Trophoblast cell (in vitro differentiated cells and primary cell): ENCODE results near the gene VPS51.

Experiments used
- DNase-seq, 2 donors: peaks; one replicate each; pipeline ENCODE4 v3.0.0-alpha.2; 2016
- H2AFZ ChIP-seq: 2 replicates; pipeline ENCODE4 v1.6.1; 2013; ENCODE audit warnings: low read length, moderate library complexity, mild to moderate bottlenecking; ENCODE audit not compliant: insufficient read depth, poor library complexity
- H2AK5ac ChIP-seq: 2 replicates; pipeline ENCODE4 v1.6.1; 2013; ENCODE audit warnings: mild to moderate bottlenecking, low read length
- H2BK120ac ChIP-seq: 2 replicates; pipeline ENCODE4 v1.6.1; 2013; ENCODE audit warnings: low read length, mild to moderate bottlenecking, moderate library complexity; ENCODE audit not compliant: insufficient read depth, poor library complexity
- H2BK12ac ChIP-seq: 2 replicates; pipeline ENCODE4 v1.6.1; 2013; ENCODE audit warnings: mild to moderate bottlenecking, low read length, moderate library complexity
- H2BK5ac ChIP-seq: 2 replicates; pipeline ENCODE4 v1.6.1; 2013; ENCODE audit warnings: low read length, low read depth, moderate library complexity, mild to moderate bottlenecking; ENCODE audit not compliant: poor library complexity
- H3K14ac ChIP-seq: 2 replicates; pipeline ENCODE4 v1.6.1; 2013; ENCODE audit warnings: mild to moderate bottlenecking, low read length
- H3K18ac ChIP-seq: 2 replicates; pipeline ENCODE4 v1.6.1; 2013; ENCODE audit warnings: mild to moderate bottlenecking, low read length
- H3K23ac ChIP-seq: 2 replicates; pipeline ENCODE4 v1.6.1; 2013; ENCODE audit warnings: low read length
- H3K27ac ChIP-seq: 2 replicates; pipeline ENCODE4 v1.5.1; 2013; ENCODE audit warnings: low read depth, mild to moderate bottlenecking, inconsistent platforms, low read length, moderate library complexity
- H3K27me3 ChIP-seq: 2 replicates; pipeline ENCODE4 v1.6.1; 2013; ENCODE audit warnings: inconsistent platforms, mild to moderate bottlenecking, low read length, moderate library complexity; ENCODE audit not compliant: insufficient read depth
- H3K36me3 ChIP-seq, 2 experiments: 1 replicate in 1 of 2; 2 replicates in 1 of 2; pipeline ENCODE4 v1.6.1; 2013; ENCODE audit warnings: low read length in 2 of 2, mild to moderate bottlenecking in 2 of 2, moderate library complexity in 1 of 2; ENCODE audit not compliant: insufficient read depth in 2 of 2, control insufficient read depth in 1 of 2
- H3K4ac ChIP-seq: 2 replicates; pipeline ENCODE4 v1.6.1; 2013; ENCODE audit warnings: low read depth, mild to moderate bottlenecking, low read length, moderate library complexity
- H3K4me1 ChIP-seq, 2 experiments: 1 replicate in 1 of 2; 2 replicates in 1 of 2; pipeline ENCODE4 v1.6.1; 2013; ENCODE audit warnings: low read length in 2 of 2, mild to moderate bottlenecking in 2 of 2, moderate library complexity in 1 of 2; ENCODE audit not compliant: insufficient read depth in 2 of 2, control insufficient read depth in 1 of 2
- H3K4me2 ChIP-seq: 2 replicates; pipeline ENCODE4 v1.6.1; 2013; ENCODE audit warnings: inconsistent platforms, mild to moderate bottlenecking, low read length, moderate library complexity
- H3K4me3 ChIP-seq: 2 replicates; pipeline ENCODE4 v1.5.1; 2013; ENCODE audit warnings: mild to moderate bottlenecking, low read depth, low read length, inconsistent platforms
- H3K79me1 ChIP-seq: one replicate; pipeline ENCODE4 v1.6.1; 2013; ENCODE audit warnings: low read length
- H3K79me2 ChIP-seq: 2 replicates; pipeline ENCODE4 v1.6.1; 2013; ENCODE audit warnings: low read length, mild to moderate bottlenecking; ENCODE audit not compliant: control insufficient read depth, insufficient read depth, poor library complexity
- H3K9ac ChIP-seq: 2 replicates; pipeline ENCODE4 v1.6.1; 2013; ENCODE audit warnings: mild to moderate bottlenecking, low read length
- H3K9me3 ChIP-seq: 2 replicates; pipeline ENCODE4 v1.6.1; 2013; ENCODE audit warnings: low read depth, mild to moderate bottlenecking, control low read depth, inconsistent platforms, low read length; ENCODE audit not compliant: insufficient read depth
- H4K12ac ChIP-seq: 2 replicates; pipeline ENCODE4 v1.6.1; 2013; ENCODE audit warnings: low read depth, mild to moderate bottlenecking, low read length, moderate library complexity
- H4K8ac ChIP-seq: 2 replicates; pipeline ENCODE4 v1.6.1; 2013; ENCODE audit warnings: low read depth, mild to moderate bottlenecking, low read length, moderate library complexity
- H4K91ac ChIP-seq: one replicate; pipeline ENCODE4 v1.6.1; 2013; ENCODE audit warnings: low read depth, mild to moderate bottlenecking, low read length, moderate library complexity
- WGBS: extraction: QIAGEN DNeasy Blood & Tissue Kit; methylation state at CpG from one replicate; pipeline ENCODE4 v1.1.7; 2013; ENCODE audit warnings: missing lambda C conversion rate; ENCODE audit not compliant: insufficient read length, insufficient coverage; ENCODE audit errors: extremely low coverage; 5-methylcytosine and 5-hydroxymethylcytosine counted together

Gene VPS51

GRCh38 chr11:65086809-65087208, 9.2 kb upstream of the VPS51 start:
- no CpG with 5 or more reads among the region's 9 CpGs for WGBS
- no peak overlapping the region for H2BK120ac ChIP-seq
- H4K91ac ChIP-seq: no peak overlapping the region
- H3K27me3 ChIP-seq: no peaks in the 10 kb centered on the region
- peaks cover 9% of the 10 kb centered on the region for H3K79me1 ChIP-seq
- no peak overlapping the region for H3K23ac ChIP-seq
- no peak overlapping the region for H2AK5ac ChIP-seq
- no peak overlapping the region for H3K4ac ChIP-seq
- H4K12ac ChIP-seq: no peak overlapping the region
- H3K14ac ChIP-seq: no peak overlapping the region
- no peak overlapping the region for H2BK5ac ChIP-seq
- H3K9ac ChIP-seq: no peak overlapping the region
- H3K4me2 ChIP-seq: no peak overlapping the region
- no peak overlapping the region for H3K4me3 ChIP-seq
- no peak overlapping the region for H3K27ac ChIP-seq
- peaks cover 30 to 49% of the 10 kb centered on the region in 2 experiments for H3K36me3 ChIP-seq
- peaks cover 10 to 11% of the 10 kb centered on the region in 2 experiments for H3K4me1 ChIP-seq
- no peaks in the 10 kb centered on the region for H3K9me3 ChIP-seq
- no peak overlapping the region for H3K18ac ChIP-seq
- DNase-seq: no peak
- H3K79me2 ChIP-seq: peaks cover 12% of the 10 kb centered on the region
- H2BK12ac ChIP-seq: no peak overlapping the region
- H4K8ac ChIP-seq: no peak overlapping the region
- no peak overlapping the region for H2AFZ ChIP-seq

- H3K27me3 ChIP-seq: no peaks in the 10 kb centered on the region
- H4K8ac ChIP-seq: no peak overlapping the region
- H4K91ac ChIP-seq: no peak overlapping the region
- H2BK120ac ChIP-seq: no peak overlapping the region
- no peak overlapping the region for H3K14ac ChIP-seq
- H3K18ac ChIP-seq: no peak overlapping the region
- no peak overlapping the region for H3K4ac ChIP-seq
- H3K23ac ChIP-seq: no peak overlapping the region
- peaks cover 12% of the 10 kb centered on the region for H3K79me2 ChIP-seq
- H2BK12ac ChIP-seq: no peak overlapping the region
- H3K79me1 ChIP-seq: peaks cover 9% of the 10 kb centered on the region
- H3K4me1 ChIP-seq: peaks cover 10 to 11% of the 10 kb centered on the region in 2 experiments
- H3K4me2 ChIP-seq: no peak overlapping the region
- DNase-seq: no peak
- WGBS: no CpG with 5 or more reads among the region's 11 CpGs
- H3K9me3 ChIP-seq: no peaks in the 10 kb centered on the region
- H4K12ac ChIP-seq: no peak overlapping the region
- H3K27ac ChIP-seq: no peak overlapping the region
- H2BK5ac ChIP-seq: no peak overlapping the region
- no peak overlapping the region for H3K9ac ChIP-seq
- H3K4me3 ChIP-seq: no peak overlapping the region
- no peak overlapping the region for H2AFZ ChIP-seq
- peaks cover 30 to 46% of the 10 kb centered on the region in 2 experiments for H3K36me3 ChIP-seq
- H2AK5ac ChIP-seq: no peak overlapping the region
These were observed 8.8 kb upstream of the VPS51 start for GRCh38 chr11:65087216-65087615.

- Histone ChIP-seq H3K9ac (no peak overlapping the region), H3K27ac (no peak overlapping the region), H3K14ac (no peak overlapping the region), H3K27me3 (no peaks in the 10 kb centered on the region), H2BK120ac (no peak overlapping the region), H3K36me3 (peaks cover 30 to 46% of the 10 kb centered on the region in 2 experiments), H4K12ac (no peak overlapping the region), H2AK5ac (no peak overlapping the region), H3K23ac (no peak overlapping the region), H3K9me3 (no peaks in the 10 kb centered on the region), H2AFZ (no peak overlapping the region), H3K4me3 (no peak overlapping the region), H3K18ac (no peak overlapping the region), H4K8ac (no peak overlapping the region), H3K4ac (no peak overlapping the region), H3K79me2 (peaks cover 12% of the 10 kb centered on the region), H2BK12ac (no peak overlapping the region), H3K4me2 (no peak overlapping the region), H2BK5ac (no peak overlapping the region), H3K79me1 (peaks cover 9% of the 10 kb centered on the region), H4K91ac (no peak overlapping the region), H3K4me1 (peaks cover 10 to 11% of the 10 kb centered on the region in 2 experiments)
- no peak for DNase-seq
- no CpG with 5 or more reads among the region's 15 CpGs for WGBS
These were observed 8.2 kb upstream of the VPS51 start for GRCh38 chr11:65087827-65088226.

- Histone ChIP-seq H3K4me2 (no peak overlapping the region), H4K12ac (no peak overlapping the region), H2BK5ac (no peak overlapping the region), H3K4ac (no peak overlapping the region), H3K23ac (no peak overlapping the region), H4K8ac (no peak overlapping the region), H3K9me3 (no peaks in the 10 kb centered on the region), H3K36me3 (peaks cover 30 to 46% of the 10 kb centered on the region in 2 experiments), H3K27me3 (no peaks in the 10 kb centered on the region), H2AK5ac (no peak overlapping the region), H3K4me1 (peaks cover 4 to 5% of the 10 kb centered on the region in 2 experiments), H3K79me1 (peaks cover 1% of the 10 kb centered on the region), H2BK12ac (no peak overlapping the region), H3K14ac (no peak overlapping the region), H3K9ac (no peak overlapping the region), H3K79me2 (peaks cover under 1% of the 10 kb centered on the region), H2AFZ (no peak overlapping the region), H4K91ac (no peak overlapping the region), H3K4me3 (peak overlapping the region; percentile 20), H3K18ac (no peak overlapping the region), H3K27ac (no peak overlapping the region), H2BK120ac (no peak overlapping the region)
- DNase-seq: no peak
- no CpG with 5 or more reads among the region's 4 CpGs for WGBS
These were observed 6.4 kb upstream of the VPS51 start for GRCh38 chr11:65089621-65090020.
